Endothelial cell of umbilical vein (primary cell): ENCODE data around the gene SCN2B. TPM values are rescaled to one million over a fixed set of nuclear protein-coding genes. Genes with fewer than 3 reads are reported as not detected.

Experiments
- BruUV-seq: library from RNA; stranded (reverse); fragments of 400-500 nt; replicated peaks from 2 replicates; lab custom pipeline; 2021; lab: Mats Ljungman, UMichigan
- CTCF ChIA-PET: fragments of 300-600, 350-600 bp; sonication (Branson Sonifier 250); formaldehyde crosslinking; loops from one replicate; lab custom pipeline; 2021; ENCODE audit warnings: antibody characterized with exemption, inconsistent platforms; lab: Charles Lee
- POLR2A ChIA-PET: fragments of 300-600, 350-600 bp; sonication (Branson Sonifier 250); formaldehyde crosslinking; loops from one replicate; lab custom pipeline; 2021; ENCODE audit warnings: antibody characterized with exemption, inconsistent platforms; lab: Charles Lee
- DNase-seq: peaks from one replicate; pipeline ENCODE4 v3.0.0-alpha.2; 2011; ENCODE audit warnings: low read depth, low spot score
- FAIRE-seq: peaks from 2 replicates; lab custom pipeline; 2011; peaks lifted over from hg19 to GRCh38; lab: Jason Lieb, UNC
- H2AFZ ChIP-seq: 2 replicates; pipeline ENCODE4 v1.6.0; 2012; ENCODE audit warnings: low read depth, low read length, control low read depth, inconsistent platforms
- H3K27ac ChIP-seq: 2 replicates; pipeline ENCODE4 v1.5.1; 2011; ENCODE audit warnings: low read depth, mild to moderate bottlenecking, control low read depth, low read length, moderate library complexity; ENCODE audit not compliant: insufficient read depth
- H3K27me3 ChIP-seq, 2 experiments: 2 replicates each; pipeline versions ENCODE4 v1.6.0 to v1.6.1; 2011; ENCODE audit warnings: low read length in 2 of 2, mixed read lengths in 1 of 2; ENCODE audit not compliant: control insufficient read depth in 2 of 2, insufficient read depth in 2 of 2
- H3K36me3 ChIP-seq, 2 experiments: 2 replicates in 1 of 2; 3 replicates in 1 of 2; pipeline ENCODE4 v1.5.1; 2011; ENCODE audit warnings: low read length in 2 of 2, mild to moderate bottlenecking in 1 of 2, moderate library complexity in 1 of 2; ENCODE audit not compliant: control insufficient read depth in 2 of 2, insufficient read depth in 2 of 2; ENCODE audit errors: extremely low read depth in 1 of 2
- H3K4me1 ChIP-seq: 3 replicates; pipeline ENCODE4 v1.5.1; 2011; ENCODE audit warnings: mild to moderate bottlenecking, low read length; ENCODE audit not compliant: control insufficient read depth, insufficient read depth; ENCODE audit errors: extremely low read depth
- H3K4me2 ChIP-seq: 2 replicates; pipeline ENCODE4 v1.6.1; 2011; ENCODE audit warnings: low read length, control low read depth, mixed read lengths; ENCODE audit not compliant: insufficient read depth
- H3K4me3 ChIP-seq, 3 experiments: fragments of 200-600 bp in 1 of 3; sonication (generic), shearing (Covaris generic) in 1 of 3; replicated peaks in 1 of 3; 2 replicates each; pipeline ENCODE4 v1.5.1; 2011 to 2016; ENCODE audit warnings: control low read depth in 3 of 3, low read length in 3 of 3, mild to moderate bottlenecking in 2 of 3, inconsistent platforms in 1 of 3, low read depth in 1 of 3, moderate library complexity in 1 of 3; ENCODE audit not compliant: insufficient read depth in 1 of 3
- H3K79me2 ChIP-seq: 2 replicates; pipeline ENCODE4 v1.6.0; 2012; ENCODE audit warnings: low read length, inconsistent platforms; ENCODE audit not compliant: control insufficient read depth, insufficient read depth
- H3K9ac ChIP-seq: replicated peaks from 2 replicates; pipeline ENCODE3; 2011; ENCODE audit warnings: low read length, control low read depth; ENCODE audit not compliant: insufficient read depth; ENCODE audit errors: extremely low read depth
- H3K9me1 ChIP-seq: replicated peaks from 3 replicates; pipeline ENCODE4 v1.6.0; 2011; ENCODE audit warnings: mild to moderate bottlenecking, low read length; ENCODE audit not compliant: control insufficient read depth, insufficient read depth; ENCODE audit errors: extremely low read depth
- H3K9me3 ChIP-seq: replicated peaks from 2 replicates; pipeline ENCODE4 v1.5.1; 2012; ENCODE audit warnings: low read length, inconsistent platforms; ENCODE audit not compliant: control insufficient read depth, insufficient read depth
- H4K20me1 ChIP-seq: replicated peaks from 2 replicates; pipeline ENCODE3; 2011; ENCODE audit warnings: mild to moderate bottlenecking, low read length; ENCODE audit not compliant: control insufficient read depth, insufficient read depth; ENCODE audit errors: extremely low read depth
- CTCF ChIP-seq, 2 donors: IDR thresholded peaks; 1 replicate in 1 of 2; 2 replicates in 1 of 2; pipeline ENCODE4 v1.5.1; 2011; ENCODE audit warnings: low read length in 2 of 2, mild to moderate bottlenecking in 2 of 2, moderate library complexity in 2 of 2, control low read depth in 1 of 2, inconsistent platforms in 1 of 2, low read depth in 1 of 2; ENCODE audit not compliant: insufficient read depth in 1 of 2; ENCODE audit errors: extremely low read depth in 1 of 2
- EZH2 ChIP-seq: IDR thresholded peaks from 2 replicates; pipeline ENCODE4 v1.6.1; 2012; ENCODE audit warnings: borderline replicate concordance, low read depth, mild to moderate bottlenecking, moderate library complexity, low read length, inconsistent platforms; ENCODE audit not compliant: severe bottlenecking
- FOS ChIP-seq: IDR thresholded peaks from 2 replicates; pipeline ENCODE4 v1.6.1; 2011; ENCODE audit warnings: mild to moderate bottlenecking, low read length, moderate library complexity, borderline replicate concordance; ENCODE audit not compliant: insufficient read depth
- GATA2 ChIP-seq: IDR thresholded peaks from 2 replicates; pipeline ENCODE4 v1.7.0; 2011; ENCODE audit warnings: low read depth, mild to moderate bottlenecking, moderate library complexity, mixed read lengths, low read length; ENCODE audit not compliant: insufficient read length, insufficient read depth
- JUN ChIP-seq: IDR thresholded peaks from 2 replicates; pipeline ENCODE4 v1.6.1; 2011; ENCODE audit warnings: borderline replicate concordance, low read depth; ENCODE audit not compliant: insufficient read length, insufficient read depth
- MAX ChIP-seq: IDR thresholded peaks from 2 replicates; pipeline ENCODE4 v1.6.1; 2011; ENCODE audit not compliant: insufficient read depth, insufficient read length
- MYC ChIP-seq: IDR thresholded peaks from one replicate; pipeline ENCODE4 v1.6.1; 2011; ENCODE audit warnings: mild to moderate bottlenecking, low read depth, low read length
- POLR2A ChIP-seq: IDR thresholded peaks from 2 replicates; pipeline ENCODE4 v1.6.1; 2012; ENCODE audit warnings: low read depth, mild to moderate bottlenecking, control low read depth, low read length
- POLR2AphosphoS5 ChIP-seq: IDR thresholded peaks from 2 replicates; pipeline ENCODE4 v1.6.1; 2012; ENCODE audit warnings: low read depth, mild to moderate bottlenecking, control low read depth, low read length, moderate library complexity; ENCODE audit not compliant: insufficient read depth
- dilution Hi-C: fragments of 300-500 bp; cut with MboI; formaldehyde crosslinking; loops from one replicate; pipeline ENCODE4 v1.15.0; 2019; ENCODE audit warnings: low sequenced_read_pairs; ENCODE audit not compliant: extremely low pct_ligation_motif_present
- intact Hi-C: fragments of 100-400 bp; cut with micrococcal nuclease; formaldehyde crosslinking; loops from one replicate; pipeline ENCODE4 v1.10.0; 2022
- polyA plus RNA-seq, 4 experiments: library from polyadenylated mRNA; depleted of rRNA in 3 of 4; stranded (reverse) in 3 of 4; unstranded in 1 of 4; fragments of >200 nt; gene quantifications; 2 replicates each; pipeline versions ENCODE4 v1.2.1 to v1.2.3, GENCODE V29; 2011 to 2012; ENCODE audit warnings: missing spikeins in 1 of 4
- total RNA-seq: library from RNA; stranded (reverse); gene quantifications from 2 replicates; pipeline ENCODE4 v1.2.3, GENCODE V29; 2021

Gene SCN2B
- total and polyA plus RNA-seq, 2 donors (not counting 3 experiments of a cell fraction or from before 2014, with no cell fraction given): not detected

- DNase-seq: no peak
- no peaks in the 10 kb centered on the region for H4K20me1 ChIP-seq
- H2AFZ ChIP-seq: no peak overlapping the region
- no peaks in the 10 kb centered on the region for H3K9me1 ChIP-seq
- intact Hi-C loops: no loop called here
- H3K9me3 ChIP-seq: no peaks in the 10 kb centered on the region
- ChIA-PET POLR2A (no interaction called here), CTCF (no interaction called here)
- dilution Hi-C loops: no loop called here
- H3K4me2 ChIP-seq: no peak overlapping the region
- no peak overlapping the region for H3K27ac ChIP-seq
- no TSS peak for BruUV-seq
- H3K9ac ChIP-seq: no peak overlapping the region
- TF ChIP-seq POLR2AphosphoS5 (no peak), MYC (no peak), FOS (no peak), EZH2 (no peak), MAX (no peak), POLR2A (no peak), JUN (no peak), GATA2 (no peak), CTCF (IDR thresholded peaks at IDR 0.05; ENCODE audit: extremely low read depth in 1 of 2, insufficient read depth in 1 of 2, low read depth in 1 of 2, low read length in 2 of 2) (no peak)
- no peaks in the 10 kb centered on the region for H3K4me1 ChIP-seq
- FAIRE-seq: no peak
- no peaks in the 10 kb centered on the region for H3K36me3 ChIP-seq
- peaks cover 4 to 15% of the 10 kb centered on the region in 2 experiments for H3K27me3 ChIP-seq
- H3K4me3 ChIP-seq: no peak overlapping the region
- no peaks in the 10 kb centered on the region for H3K79me2 ChIP-seq
Observed at GRCh38 chr11:118168316-118168715, 8.1 kb downstream of the SCN2B start.
